ENCODE results near the gene MICAL1. TPM values are rescaled to one million over a fixed set of nuclear protein-coding genes. Genes with fewer than 3 reads are reported as not detected.

Gene MICAL1
- total RNA-seq, 1 donor: 26.1 TPM

GRCh38 chr6:109445382-109445781 lies 10.2 kb downstream of the MICAL1 start:
- no peak overlapping the region for H3K4me2 ChIP-seq (ENCODE audit: insufficient read depth, low read length)

GRCh38 chr6:109443425-109443950 lies 12.1 kb downstream of the MICAL1 start:
- H3K4me3 ChIP-seq (ENCODE audit: insufficient read depth, low read length): no peak overlapping the region
- peaks cover 5% of the 10 kb centered on the region for H4K20me1 ChIP-seq (ENCODE audit: insufficient read depth, low read length)
- TF ChIP-seq CTCF (IDR thresholded peaks at IDR 0.05; ENCODE audit: extremely low read depth, low read depth, low read length): no peak
- H3K4me2 ChIP-seq (ENCODE audit: insufficient read depth, low read length): no peak overlapping the region
- DNase-seq (ENCODE audit: insufficient read length, low spot score, missing footprints): peak; percentile 81
- no peaks in the 10 kb centered on the region for H3K9me3 ChIP-seq (ENCODE audit: low read depth, low read length)
- no peak overlapping the region for H2AFZ ChIP-seq (ENCODE audit: low read length)
- no peaks in the 10 kb centered on the region for H3K79me2 ChIP-seq (ENCODE audit: insufficient read depth, low read length)
- H3K27me3 ChIP-seq (ENCODE audit: insufficient read depth, low read length): no peaks in the 10 kb centered on the region
- peaks cover 9% of the 10 kb centered on the region for H3K36me3 ChIP-seq (ENCODE audit: insufficient read depth, low read length)
- peaks cover 8% of the 10 kb centered on the region for H3K4me1 ChIP-seq (ENCODE audit: insufficient read depth, low read length)
- no peak overlapping the region for H3K27ac ChIP-seq (ENCODE audit: low read depth, low read length)

More at GRCh38 chr6:109445382-109445781, 10.2 kb downstream of the MICAL1 start:
- Histone ChIP-seq H4K20me1 (ENCODE audit: insufficient read depth, low read length) (peaks cover 5% of the 10 kb centered on the region), H3K4me1 (ENCODE audit: insufficient read depth, low read length) (peaks cover 8% of the 10 kb centered on the region), H3K27ac (ENCODE audit: low read depth, low read length) (no peak overlapping the region), H3K27me3 (ENCODE audit: insufficient read depth, low read length) (no peaks in the 10 kb centered on the region), H3K36me3 (ENCODE audit: insufficient read depth, low read length) (peaks cover 9% of the 10 kb centered on the region), H3K79me2 (ENCODE audit: insufficient read depth, low read length) (no peaks in the 10 kb centered on the region), H3K4me3 (ENCODE audit: insufficient read depth, low read length) (no peak overlapping the region), H3K9me3 (ENCODE audit: low read depth, low read length) (no peaks in the 10 kb centered on the region), H2AFZ (ENCODE audit: low read length) (no peak overlapping the region)
- peak; percentile 13 for TF ChIP-seq CTCF (IDR thresholded peaks at IDR 0.05; ENCODE audit: extremely low read depth, low read depth, low read length)
- peak; percentile 17 for DNase-seq (ENCODE audit: insufficient read length, low spot score, missing footprints)

DNA sequence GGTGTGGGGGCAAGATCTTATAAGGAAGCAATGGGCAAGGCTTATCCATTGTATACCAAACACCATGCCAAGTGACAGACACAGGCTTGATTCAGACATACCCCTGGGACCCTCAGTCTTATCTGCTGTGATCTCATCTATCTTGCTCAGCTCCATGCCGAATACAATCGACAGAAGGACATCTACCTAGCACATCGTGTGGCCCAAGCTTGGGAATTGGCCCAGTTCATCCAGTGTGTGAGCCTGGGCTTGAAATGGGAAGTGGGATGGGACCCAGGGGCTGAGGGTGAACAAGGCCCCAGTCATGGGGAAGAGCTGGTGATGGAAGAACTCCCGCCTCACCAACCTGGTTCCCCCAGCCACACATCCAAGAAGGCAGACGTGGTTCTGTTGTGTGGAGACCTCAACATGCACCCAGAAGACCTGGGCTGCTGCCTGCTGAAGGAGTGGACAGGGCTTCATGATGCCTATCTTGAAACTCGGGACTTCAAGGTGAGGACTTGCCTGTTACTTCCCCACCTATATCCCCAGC lies 13.1 kb downstream of the MICAL1 start:
- Histone ChIP-seq H3K4me3 (ENCODE audit: insufficient read depth, low read length) (no peak overlapping the region), H3K9me3 (ENCODE audit: low read depth, low read length) (no peaks in the 10 kb centered on the region), H3K79me2 (ENCODE audit: insufficient read depth, low read length) (no peaks in the 10 kb centered on the region), H2AFZ (ENCODE audit: low read length) (no peak overlapping the region), H3K27me3 (ENCODE audit: insufficient read depth, low read length) (no peaks in the 10 kb centered on the region), H3K4me2 (ENCODE audit: insufficient read depth, low read length) (no peak overlapping the region), H3K36me3 (ENCODE audit: insufficient read depth, low read length) (peaks cover 9% of the 10 kb centered on the region), H3K4me1 (ENCODE audit: insufficient read depth, low read length) (peaks cover 8% of the 10 kb centered on the region), H3K27ac (ENCODE audit: low read depth, low read length) (no peak overlapping the region), H4K20me1 (ENCODE audit: insufficient read depth, low read length) (peaks cover 5% of the 10 kb centered on the region)
- DNase-seq (ENCODE audit: insufficient read length, low spot score, missing footprints): peak; percentile 23
- no peak for TF ChIP-seq CTCF (IDR thresholded peaks at IDR 0.05; ENCODE audit: extremely low read depth, low read depth, low read length)

DNA sequence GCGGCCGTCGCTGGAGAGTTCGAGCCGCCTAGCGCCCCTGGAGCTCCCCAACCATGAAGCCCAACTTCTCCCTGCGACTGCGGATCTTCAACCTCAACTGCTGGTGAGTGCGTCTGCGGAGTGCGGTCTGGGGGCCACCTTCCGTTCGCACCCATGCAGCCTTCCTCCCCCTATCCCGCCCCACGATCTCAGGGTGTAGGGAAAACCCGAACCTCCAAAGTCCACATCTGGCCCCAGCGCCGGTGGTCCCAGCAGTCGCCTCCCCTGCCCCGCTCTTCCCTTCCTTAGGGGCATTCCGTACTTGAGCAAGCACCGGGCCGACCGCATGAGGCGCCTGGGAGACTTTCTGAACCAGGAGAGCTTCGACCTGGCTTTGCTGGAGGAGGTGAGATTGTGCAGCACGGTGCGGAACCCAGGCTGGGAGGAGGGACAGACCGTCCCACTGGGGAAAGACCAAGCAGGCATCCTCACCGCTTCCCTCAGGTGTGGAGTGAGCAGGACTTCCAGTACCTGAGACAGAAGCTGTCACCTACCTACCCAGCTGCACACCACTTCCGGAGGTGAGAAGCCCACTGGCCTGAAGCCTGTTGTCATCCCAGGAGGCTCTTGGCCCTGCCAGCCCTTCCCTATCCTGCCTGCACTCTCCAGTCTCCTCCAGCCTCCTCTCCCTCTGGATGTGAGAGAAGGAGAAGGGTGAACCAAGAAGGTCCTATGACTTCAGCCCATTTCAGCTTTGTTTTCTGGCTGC lies 14.3 kb downstream of the MICAL1 start:
- Histone ChIP-seq H2AFZ (ENCODE audit: low read length) (peak overlapping the region; percentile 97), H3K79me2 (ENCODE audit: insufficient read depth, low read length) (no peaks in the 10 kb centered on the region), H3K36me3 (ENCODE audit: insufficient read depth, low read length) (peaks cover 9% of the 10 kb centered on the region), H3K4me2 (ENCODE audit: insufficient read depth, low read length) (peak overlapping the region; percentile 97), H3K4me1 (ENCODE audit: insufficient read depth, low read length) (peaks cover 8% of the 10 kb centered on the region), H3K9me3 (ENCODE audit: low read depth, low read length) (no peaks in the 10 kb centered on the region), H4K20me1 (ENCODE audit: insufficient read depth, low read length) (peaks cover 5% of the 10 kb centered on the region), H3K4me3 (ENCODE audit: insufficient read depth, low read length) (peak overlapping the region; percentile 91), H3K27me3 (ENCODE audit: insufficient read depth, low read length) (no peaks in the 10 kb centered on the region), H3K27ac (ENCODE audit: low read depth, low read length) (peak overlapping the region; percentile 83)
- TF ChIP-seq CTCF (IDR thresholded peaks at IDR 0.05; ENCODE audit: extremely low read depth, low read depth, low read length): peak; percentile 22
- DNase-seq (ENCODE audit: insufficient read length, low spot score, missing footprints): peak; percentile 94

Data from osteoblast (primary cell).